GM12878 (cell line): Measurements from ENCODE around the gene DHDH. TPM values are rescaled to one million over a fixed set of nuclear protein-coding genes. Genes with fewer than 3 reads are reported as not detected.

Experiments used
- ATAC-seq: fragments of 200-7000 bp; cut with Tn5 transposase; 3 replicates; pipeline ENCODE4 v1.9.1; 2020; ENCODE audit warnings: mild to moderate bottlenecking, moderate library complexity
- BruUV-seq: library from RNA; stranded (reverse); fragments of 400-500 nt; replicated peaks from 2 replicates; lab custom pipeline; 2021; lab: Mats Ljungman, UMichigan
- CTCF ChIA-PET: fragments of 300-600 bp; sonication (Branson Sonifier 250); formaldehyde crosslinking; extraction: SDS; loops from one replicate; lab custom pipeline; 2021; ENCODE audit warnings: inconsistent platforms; lab: Yijun Ruan, JAX
- POLR2A ChIA-PET: fragments of 350-600 bp; formaldehyde crosslinking; extraction: SDS; loops from one replicate; lab custom pipeline; 2021; ENCODE audit warnings: inconsistent platforms; lab: Charles Lee
- RAD21 ChIA-PET: fragments of 300-600 bp; sonication (Branson Sonifier 250); formaldehyde crosslinking; loops from one replicate; lab custom pipeline; 2023; ENCODE audit warnings: antibody characterized with exemption; ENCODE audit not compliant: unreplicated experiment; lab: Charles Lee
- SMC1A ChIA-PET: fragments of 300-600 bp; sonication (Branson Sonifier 250); formaldehyde crosslinking; loops from one replicate; lab custom pipeline; 2023; ENCODE audit not compliant: unreplicated experiment, uncharacterized antibody; lab: Charles Lee
- DNase-seq: peaks from one replicate; pipeline ENCODE4 v3.0.0-alpha.2; 2011; ENCODE audit warnings: low read depth, low spot score
- FAIRE-seq: peaks from 3 replicates; lab custom pipeline; 2011; peaks lifted over from hg19 to GRCh38; lab: Jason Lieb, UNC
- H2AFZ ChIP-seq: 2 replicates; pipeline ENCODE4 v1.6.0; 2011; ENCODE audit warnings: low read depth, low read length, control low read depth; ENCODE audit not compliant: control insufficient read depth
- H3K27ac ChIP-seq: 2 replicates; pipeline ENCODE4 v1.5.1; 2011; ENCODE audit warnings: control low read depth; ENCODE audit not compliant: control insufficient read depth, insufficient read depth
- H3K27me3 ChIP-seq, 2 experiments: replicated peaks in 1 of 2; 2 replicates each; pipeline versions ENCODE4 v1.6.0 to v1.6.1; 2011; ENCODE audit warnings: low read length in 1 of 2; ENCODE audit not compliant: control insufficient read depth in 2 of 2, insufficient read depth in 2 of 2
- H3K36me3 ChIP-seq, 2 experiments: 2 replicates each; pipeline ENCODE4 v1.5.1; 2011; ENCODE audit warnings: low read length in 1 of 2; ENCODE audit not compliant: control insufficient read depth in 2 of 2, insufficient read depth in 2 of 2
- H3K4me1 ChIP-seq: 2 replicates; pipeline ENCODE4 v1.6.1; 2011; ENCODE audit warnings: mild to moderate bottlenecking, low read length, moderate library complexity, mixed read lengths; ENCODE audit not compliant: control insufficient read depth, insufficient read depth
- H3K4me2 ChIP-seq: 2 replicates; pipeline ENCODE4 v1.6.0; 2011; ENCODE audit warnings: control low read depth; ENCODE audit not compliant: control insufficient read depth, insufficient read depth
- H3K4me3 ChIP-seq: fragments of 200-600 bp; sonication (generic); 2 replicates; pipeline ENCODE4 v1.5.1; 2016
- H3K79me2 ChIP-seq: 2 replicates; pipeline ENCODE4 v1.6.0; 2011; ENCODE audit warnings: low read length; ENCODE audit not compliant: control insufficient read depth, insufficient read depth
- H3K9ac ChIP-seq: 2 replicates; pipeline ENCODE4 v1.8.0; 2011; ENCODE audit warnings: low read length, control low read depth, mixed read lengths; ENCODE audit not compliant: control insufficient read depth, insufficient read depth
- H3K9me3 ChIP-seq: replicated peaks from 3 replicates; pipeline ENCODE4 v1.5.1; 2011; ENCODE audit warnings: mild to moderate bottlenecking, low read length; ENCODE audit not compliant: control insufficient read depth, insufficient read depth
- H4K20me1 ChIP-seq: 2 replicates; pipeline ENCODE4 v1.6.0; 2011; ENCODE audit not compliant: control insufficient read depth, insufficient read depth
- E4F1 ChIP-seq: fragments of 450-650 bp; IDR thresholded peaks from 2 replicates; pipeline ENCODE4 v1.6.1; 2018; ENCODE audit warnings: borderline replicate concordance, mild to moderate bottlenecking; ENCODE audit not compliant: partially characterized antibody
- ELK1 ChIP-seq: IDR thresholded peaks from 2 replicates; pipeline ENCODE4 v1.6.1; 2012; ENCODE audit warnings: low read depth, low read length, improper control_type of control experiment
- NFYB ChIP-seq: IDR thresholded peaks from 2 replicates; pipeline ENCODE4 v1.6.1; 2011; ENCODE audit warnings: low read depth, mild to moderate bottlenecking, low read length, improper control_type of control experiment, moderate library complexity; ENCODE audit not compliant: insufficient read depth
- POLR2A ChIP-seq: IDR thresholded peaks from 2 replicates; pipeline ENCODE4 v1.6.1; 2011; ENCODE audit warnings: low read depth, mild to moderate bottlenecking, low read length
- ZBTB33 ChIP-seq: fragments of 450-650 bp; IDR thresholded peaks from 2 replicates; pipeline ENCODE4 v1.6.1; 2017; ENCODE audit warnings: mild to moderate bottlenecking
- ZNF24 ChIP-seq: fragments of 450-650 bp; IDR thresholded peaks from 2 replicates; pipeline ENCODE4 v1.6.1; 2017; ENCODE audit warnings: antibody characterized with exemption, mild to moderate bottlenecking
- ZNF384 ChIP-seq: IDR thresholded peaks from 2 replicates; pipeline ENCODE4 v1.6.1; 2012; ENCODE audit warnings: low read depth, mild to moderate bottlenecking, low read length, improper control_type of control experiment, borderline replicate concordance
- WGBS: methylation state at CpG from one replicate; pipeline ENCODE4 v1.1.6; 2016; ENCODE audit warnings: low lambda C conversion rate; ENCODE audit not compliant: insufficient replicate concordance, insufficient coverage; ENCODE audit errors: missing lambda C conversion rate; 5-methylcytosine and 5-hydroxymethylcytosine counted together
- in situ Hi-C: fragments of 300-500 bp; cut with MboI; formaldehyde crosslinking; loops from 9 replicates; pipeline ENCODE4 v1.14.3; 2018; ENCODE audit warnings: mixed read lengths
- intact Hi-C: fragments of 100-400 bp; cut with micrococcal nuclease; formaldehyde crosslinking; loops from one replicate; pipeline ENCODE4 v1.14.2; 2022; ENCODE audit not compliant: unreplicated experiment
- polyA plus RNA-seq, 11 experiments: library from polyadenylated mRNA; depleted of rRNA in 4 of 11; unstranded in 6 of 11; stranded (reverse) in 5 of 11; fragments of >200 nt; fragmentation: Nextera tagmentation in 4 of 11; fragmentation: Illumina TruSeq in 1 of 11; extraction: Ambion mirVana in 4 of 11; extraction: Trizol in 1 of 11; gene quantifications; 1 replicate in 1 of 11; 2 replicates in 10 of 11; pipeline versions ENCODE4 v1.2.1 to v1.2.3, GENCODE V29; 2011 to 2016; ENCODE audit warnings: inconsistent platforms in 2 of 11, missing spikeins in 2 of 11, low read depth in 1 of 11
- total RNA-seq, 4 experiments: library from RNA; depleted of rRNA in 3 of 4; stranded (reverse); fragments of >200 nt in 3 of 4; fragmentation: Illumina TruSeq in 1 of 4; extraction: Trizol in 1 of 4; gene quantifications; 2 replicates each; pipeline versions ENCODE4 v1.2.1 to v1.2.3, GENCODE V29; 2013 to 2021

DHDH gene
- total and polyA plus RNA-seq, 10 of the 15 experiments (the other 5 are each of a cell fraction or from before 2014, with no cell fraction given) = 0.13 to 0.21 (median 0.15) TPM; not detected in 7

GRCh38 chr19:48977061-48977460 is 43.6 kb downstream of the DHDH start:
- Histone ChIP-seq H3K9ac (no peak overlapping the region), H3K79me2 (no peaks in the 10 kb centered on the region), H4K20me1 (no peaks in the 10 kb centered on the region), H3K4me3 (no peak overlapping the region), H3K27ac (no peak overlapping the region), H3K4me1 (peaks cover 4% of the 10 kb centered on the region), H3K36me3 (peaks cover 0 to 13% of the 10 kb centered on the region in 2 experiments), H3K27me3 (no peaks in the 10 kb centered on the region), H2AFZ (no peak overlapping the region), H3K4me2 (no peak overlapping the region), H3K9me3 (no peaks in the 10 kb centered on the region)
- ChIA-PET CTCF (interaction anchor here (1.0 to 4.4 kb wide), 3 partner anchors 16 to 181 kb away, joined by 4 to 36 read pairs (median 6); partner anchors contain the start of genes GYS1 and RUVBL2), POLR2A (interaction anchor here (0.5 to 7.1 kb wide), 5 partner anchors 16 to 348 kb away, joined by 3 to 41 read pairs (median 4); partner anchors contain the start of genes GYS1, RUVBL2 and TULP2), SMC1A (interaction anchor here (1.6 to 3.2 kb wide), 3 partner anchors 9 to 181 kb away, joined by 6 to 9 read pairs (median 8); partner anchors contain the start of gene RUVBL2), RAD21 (interaction anchor here (0.6 to 1.0 kb wide), 2 partner anchors 10 to 43 kb away, joined by 3 read pairs; no protein-coding TSS in a partner anchor)
- ATAC-seq = no peak
- intact Hi-C loops = no loop called here
- TF ChIP-seq ZBTB33 = no peak
- no peak for TF ChIP-seq E4F1
- TF ChIP-seq ELK1 = no peak
- TF ChIP-seq ZNF384 = no peak
- TF ChIP-seq ZNF24 = no peak
- TF ChIP-seq NFYB = no peak
- no peak for TF ChIP-seq POLR2A
- DNase-seq = no peak
- in situ Hi-C loops = no loop called here
- FAIRE-seq = no peak
- 83% methylated on average over 2 of the region's 2 CpGs for WGBS
- no TSS peak for BruUV-seq
